Stimulated activated CD8-positive, alpha-beta memory T cell treated with anti-CD3 and anti-CD28 coated beads, Interleukin-15, amount 100 ng/mL, for 4 hours (primary cell): ENCODE measurements around the gene FCHO1.
A peak's percentile ranks its signal among the peaks of the same experiment; 100 is the strongest.

ENCODE experiments used
- DNase-seq, 2 donors: peaks; one replicate each; pipeline ENCODE4 v3.0.0-alpha.2; 2020; ENCODE audit warnings: low read depth in 2 of 2

Gene FCHO1

GRCh38 chr19:17751103-17751911 is at the start of gene FCHO1:
TSS of gene FCHO1 (plus strand) at chr19:17751477. CDS start at chr19:17755165, 3,688 bp downstream.
- DNase-seq: peak; percentile 77 to 85

GRCh38 chr19:17703824-17704463 is 47.3 kb upstream of the FCHO1 start:
- peak; percentile 20 to 40 for DNase-seq

- no peak for DNase-seq
These were observed 44.5 kb upstream of the FCHO1 start for GRCh38 chr19:17706750-17707181.

GRCh38 chr19:17711851-17712250 is 39.4 kb upstream of the FCHO1 start:
- DNase-seq: no peak

- no peak for DNase-seq
These were observed 34.9 kb upstream of the FCHO1 start for GRCh38 chr19:17716309-17716929.

GRCh38 chr19:17718550-17718946 is 32.7 kb upstream of the FCHO1 start:
- no peak for DNase-seq

GRCh38 chr19:17718947-17719711 is 32.1 kb upstream of the FCHO1 start, which contains the start of gene MAP1S:
TSS of gene MAP1S (plus strand) at chr19:17719480. CDS start at chr19:17719503, 23 bp downstream.
- DNase-seq: peak; percentile 26 to 45

- DNase-seq: peak; percentile 27 to 46
These were observed 31.4 kb upstream of the FCHO1 start for GRCh38 chr19:17719730-17720400.

- no peak for DNase-seq
These were observed 30.8 kb upstream of the FCHO1 start for GRCh38 chr19:17720440-17720839.

GRCh38 chr19:17721111-17721628 is 30.1 kb upstream of the FCHO1 start:
- DNase-seq: no peak

- no peak for DNase-seq
These were observed 29.5 kb upstream of the FCHO1 start for GRCh38 chr19:17721821-17722220.

- no peak for DNase-seq
These were observed 28.5 kb upstream of the FCHO1 start for GRCh38 chr19:17722655-17723240.

- no peak for DNase-seq
These were observed 26.6 kb upstream of the FCHO1 start for GRCh38 chr19:17724655-17725054.

- no peak for DNase-seq
These were observed 25.7 kb upstream of the FCHO1 start for GRCh38 chr19:17725422-17726078.

GRCh38 chr19:17726136-17726741 is 25.0 kb upstream of the FCHO1 start:
- no peak for DNase-seq

- DNase-seq: no peak
These were observed 24.1 kb upstream of the FCHO1 start for GRCh38 chr19:17726964-17727773.

- no peak for DNase-seq
These were observed 23.4 kb upstream of the FCHO1 start for GRCh38 chr19:17727843-17728242.

GRCh38 chr19:17733127-17733526 is 18.1 kb upstream of the FCHO1 start:
- DNase-seq: no peak

GRCh38 chr19:17734146-17734545 is 17.1 kb upstream of the FCHO1 start:
- no peak for DNase-seq
